ENCODE measurements around the gene RFFL. TPM values are rescaled to one million over a fixed set of nuclear protein-coding genes. Genes with fewer than 3 reads are reported as not detected.
"Not testable (repeated sequence)": the region's sequence is repeated elsewhere in the genome, so short reads cannot be mapped to it uniquely, and the experiment has no call there.

Gene RFFL
- total and polyA plus RNA-seq, 3 donors from 2014 or later: 42.0 to 68.6 (median 46.3) TPM

GRCh38 chr17:35002876-35003551 is 60.5 kb downstream of the RFFL start:
- H3K36me3 ChIP-seq (ENCODE audit: low read depth, missing control alignments): no peaks in the 10 kb centered on the region
- whole genome bisulfite sequencing, 2 donors: 51 to 62% methylated on average over 14 to 15 of the region's 15 CpGs
- peak; percentile 61 for DNase-seq
- H3K27ac ChIP-seq: peak overlapping the region in 1 of 2 donors; percentile 10
- H3K4me1 ChIP-seq: peaks cover 24% of the 10 kb centered on the region
- no peaks in the 10 kb centered on the region for H3K27me3 ChIP-seq
- TF ChIP-seq CTCF (IDR thresholded peaks at IDR 0.05) (no peak), POLR2A (IDR thresholded peaks at IDR 0.05) (no peak)
- no peaks in the 10 kb centered on the region for H3K9me3 ChIP-seq
- no peak overlapping the region for H3K4me3 ChIP-seq
- intact Hi-C loops (cut with DNase I; ENCODE audit: low total_unique reads): no loop called here

- TF ChIP-seq CTCF (IDR thresholded peaks at IDR 0.05) (no peak), POLR2A (IDR thresholded peaks at IDR 0.05) (no peak)
- H3K4me3 ChIP-seq: no peak overlapping the region
- peaks cover 32% of the 10 kb centered on the region for H3K4me1 ChIP-seq
- H3K27ac ChIP-seq: no peak overlapping the region
- intact Hi-C loops (cut with DNase I; ENCODE audit: low total_unique reads): no loop called here
- no peaks in the 10 kb centered on the region for H3K9me3 ChIP-seq
- no peaks in the 10 kb centered on the region for H3K36me3 ChIP-seq (ENCODE audit: low read depth, missing control alignments)
- 84 to 85% methylated on average over 2 of the region's 2 CpGs for WGBS, 2 donors
- H3K27me3 ChIP-seq: no peaks in the 10 kb centered on the region
- DNase-seq: no peak
These were observed 62.0 kb downstream of the RFFL start for GRCh38 chr17:35001549-35001948.

GRCh38 chr17:35000965-35001364 is 62.5 kb downstream of the RFFL start:
- H3K27ac ChIP-seq; H3K36me3 ChIP-seq (ENCODE audit: low read depth, missing control alignments); H3K9me3 ChIP-seq; DNase-seq; H3K27me3 ChIP-seq; H3K4me3 ChIP-seq; intact Hi-C loops (cut with DNase I; ENCODE audit: low total_unique reads): not testable (repeated sequence)
- 87 to 94% methylated on average over 14 of the region's 14 CpGs for WGBS, 2 donors
- H3K4me1 ChIP-seq: peaks cover 32% of the 10 kb centered on the region

GRCh38 chr17:34999456-34999855 is 64.1 kb downstream of the RFFL start:
- WGBS, 2 donors: 90 to 94% methylated on average over 2 of the region's 2 CpGs
- Histone ChIP-seq H3K36me3 (ENCODE audit: low read depth, missing control alignments) (no peaks in the 10 kb centered on the region), H3K4me3 (no peak overlapping the region), H3K9me3 (no peaks in the 10 kb centered on the region), H3K27ac (no peak overlapping the region), H3K4me1 (peaks cover 32% of the 10 kb centered on the region), H3K27me3 (no peaks in the 10 kb centered on the region)
- TF ChIP-seq POLR2A (IDR thresholded peaks at IDR 0.05): no peak
- no peak for DNase-seq
- intact Hi-C loops (cut with DNase I; ENCODE audit: low total_unique reads): no loop called here

- H3K27me3 ChIP-seq: no peaks in the 10 kb centered on the region
- no peak overlapping the region for H3K4me3 ChIP-seq
- H3K4me1 ChIP-seq: peaks cover 26% of the 10 kb centered on the region
- intact Hi-C loops (cut with DNase I; ENCODE audit: low total_unique reads): no loop called here
- TF ChIP-seq POLR2A (IDR thresholded peaks at IDR 0.05) (no peak), CTCF (IDR thresholded peaks at IDR 0.05) (peak in 2 of 3 experiments; percentile 47 to 49)
- peak overlapping the region; percentile 48 to 64 for H3K27ac ChIP-seq
- WGBS, 2 donors: 59 to 64% methylated on average over 5 of the region's 5 CpGs
- peak; percentile 63 for DNase-seq
- no peaks in the 10 kb centered on the region for H3K36me3 ChIP-seq (ENCODE audit: low read depth, missing control alignments)
- no peaks in the 10 kb centered on the region for H3K9me3 ChIP-seq
These were observed 65.3 kb downstream of the RFFL start for GRCh38 chr17:34998205-34998604.

GRCh38 chr17:34997355-34997862 is 66.1 kb downstream of the RFFL start:
- no peak overlapping the region for H3K4me3 ChIP-seq
- peak; percentile 89 for DNase-seq
- 37 to 45% methylated on average over 11 of the region's 11 CpGs for WGBS, 2 donors
- intact Hi-C loops (cut with DNase I; ENCODE audit: low total_unique reads): no loop called here
- no peaks in the 10 kb centered on the region for H3K9me3 ChIP-seq
- H3K27ac ChIP-seq: peak overlapping the region; percentile 48 to 64
- H3K36me3 ChIP-seq (ENCODE audit: low read depth, missing control alignments): no peaks in the 10 kb centered on the region
- TF ChIP-seq CTCF (IDR thresholded peaks at IDR 0.05): no peak
- TF ChIP-seq POLR2A (IDR thresholded peaks at IDR 0.05): no peak
- H3K27me3 ChIP-seq: no peaks in the 10 kb centered on the region
- H3K4me1 ChIP-seq: peaks cover 18% of the 10 kb centered on the region
